Transverse colon (tissue), 4 donors: ENCODE measurements around the gene RALGPS2. TPM values are rescaled to one million over a fixed set of nuclear protein-coding genes. Genes with fewer than 3 reads are reported as not detected.
"Not testable (repeated sequence)": the region's sequence is repeated elsewhere in the genome, so short reads cannot be mapped to it uniquely, and the experiment has no call there.

Experiments
- DNase-seq: peaks from one replicate; pipeline ENCODE4 v3.0.0-alpha.2; 2019
- H3K27ac ChIP-seq, 4 donors: fragments of 200-600 bp; sonication (generic); 2 replicates each; pipeline ENCODE4 v1.5.1; 2016 to 2018; ENCODE audit warnings: inconsistent platforms in 4 of 4
- H3K27me3 ChIP-seq: fragments of 200-600 bp; sonication (generic); 2 replicates; pipeline ENCODE4 v1.5.1; 2017; ENCODE audit warnings: inconsistent platforms
- H3K36me3 ChIP-seq, 4 donors: fragments of 200-600 bp; sonication (generic); 2 replicates each; pipeline ENCODE4 v1.5.1; 2017 to 2019; ENCODE audit warnings: inconsistent platforms in 4 of 4
- H3K4me1 ChIP-seq, 4 donors: fragments of 200-600 bp; sonication (generic); 2 replicates each; pipeline ENCODE4 v1.5.1; 2017 to 2020; ENCODE audit warnings: inconsistent platforms in 4 of 4
- H3K4me3 ChIP-seq, 4 donors: fragments of 200-600 bp; sonication (generic); 1 replicate in 1 of 4; 2 replicates in 3 of 4; pipeline versions ENCODE4 v1.5.1 to v1.6.1; 2017 to 2019; ENCODE audit warnings: inconsistent platforms in 4 of 4
- H3K9me3 ChIP-seq, 2 donors: fragments of 200-600 bp; sonication (generic); 2 replicates each; pipeline ENCODE4 v1.5.1; 2017 to 2019; ENCODE audit warnings: inconsistent platforms in 2 of 2
- EP300 ChIP-seq: sonication (generic); formaldehyde crosslinking; IDR thresholded peaks from one replicate; pipeline ENCODE4 v1.6.1; 2017; ENCODE audit warnings: antibody characterized with exemption, low read depth
- POLR2A ChIP-seq: fragments of 450-650 bp; IDR thresholded peaks from one replicate; pipeline ENCODE4 v1.6.1; 2016; ENCODE audit warnings: antibody characterized with exemption, mild to moderate bottlenecking, moderate library complexity
- POLR2AphosphoS5 ChIP-seq, 3 donors: sonication (generic); formaldehyde crosslinking; IDR thresholded peaks; one replicate each; pipeline ENCODE4 v1.6.1; 2016; ENCODE audit warnings: antibody characterized with exemption in 3 of 3
- WGBS, 2 donors: methylation state at CpG; one replicate each; pipeline ENCODE4 v1.1.5; 2018; ENCODE audit warnings: low coverage in 1 of 2; 5-methylcytosine and 5-hydroxymethylcytosine counted together
- in situ Hi-C, 4 donors: fragments of 200-750 bp; cut with MboI; loops; one replicate each; pipeline versions ENCODE4 v1.15.0 to v1.15.1; 2017; ENCODE audit warnings: low sequenced_read_pairs in 3 of 4, low pct_ligation_motif_present in 1 of 4, low pct_unique_long_range_greater_than_20kb in 1 of 4
- intact Hi-C: fragments of 100-400 bp; cut with DNase I; formaldehyde crosslinking; loops from one replicate; pipeline ENCODE4 v1.15.1; 2023; ENCODE audit warnings: low total_unique reads
- total RNA-seq, 4 donors: library from RNA; depleted of rRNA; stranded (reverse); fragments of >200 nt; gene quantifications; one replicate each; pipeline ENCODE4 v1.1.0, GENCODE V29; 2016
- TF ChIP-seq, protein P1 (sequence below), 5 experiments: fragments of 200-600 bp in 3 of 5; fragments of 450-650 bp in 2 of 5; sonication (generic) in 3 of 5; IDR thresholded peaks; 1 replicate in 2 of 5; 2 replicates in 3 of 5; pipeline ENCODE4 v1.5.1; 2016 to 2017; ENCODE audit warnings: antibody characterized with exemption in 5 of 5, inconsistent platforms in 3 of 5, mild to moderate bottlenecking in 2 of 5, moderate library complexity in 1 of 5

The RALGPS2 gene
- total RNA-seq, 4 donors from 2014 or later, result 21.5 to 50.8 (median 34.0) TPM

GRCh38 chr1:178745260-178745659 is 20.2 kb downstream of the RALGPS2 start:
- Histone ChIP-seq H3K9me3 (no peaks in the 10 kb centered on the region), H3K27me3 (no peaks in the 10 kb centered on the region), H3K36me3 (no peaks in the 10 kb centered on the region), H3K4me1 (no peaks in the 10 kb centered on the region), H3K27ac (no peak overlapping the region), H3K4me3 (no peak overlapping the region)
- no peak for DNase-seq
- intact Hi-C loops, result no loop called here
- TF ChIP-seq, protein P1, sequence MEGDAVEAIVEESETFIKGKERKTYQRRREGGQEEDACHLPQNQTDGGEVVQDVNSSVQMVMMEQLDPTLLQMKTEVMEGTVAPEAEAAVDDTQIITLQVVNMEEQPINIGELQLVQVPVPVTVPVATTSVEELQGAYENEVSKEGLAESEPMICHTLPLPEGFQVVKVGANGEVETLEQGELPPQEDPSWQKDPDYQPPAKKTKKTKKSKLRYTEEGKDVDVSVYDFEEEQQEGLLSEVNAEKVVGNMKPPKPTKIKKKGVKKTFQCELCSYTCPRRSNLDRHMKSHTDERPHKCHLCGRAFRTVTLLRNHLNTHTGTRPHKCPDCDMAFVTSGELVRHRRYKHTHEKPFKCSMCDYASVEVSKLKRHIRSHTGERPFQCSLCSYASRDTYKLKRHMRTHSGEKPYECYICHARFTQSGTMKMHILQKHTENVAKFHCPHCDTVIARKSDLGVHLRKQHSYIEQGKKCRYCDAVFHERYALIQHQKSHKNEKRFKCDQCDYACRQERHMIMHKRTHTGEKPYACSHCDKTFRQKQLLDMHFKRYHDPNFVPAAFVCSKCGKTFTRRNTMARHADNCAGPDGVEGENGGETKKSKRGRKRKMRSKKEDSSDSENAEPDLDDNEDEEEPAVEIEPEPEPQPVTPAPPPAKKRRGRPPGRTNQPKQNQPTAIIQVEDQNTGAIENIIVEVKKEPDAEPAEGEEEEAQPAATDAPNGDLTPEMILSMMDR (IDR thresholded peaks at IDR 0.05), result no peak
- TF ChIP-seq POLR2AphosphoS5 (IDR thresholded peaks at IDR 0.05) (no peak), POLR2A (no peak), EP300 (no peak)
- WGBS, 2 donors, result 94 to 100% methylated on average over 1 to 2 of the region's 2 CpGs
- in situ Hi-C loops, result loop anchor here in 1 of 4 donors (25.0 kb wide), 1 partner anchor 433 kb away; no protein-coding TSS in a partner anchor

GRCh38 chr1:178746345-178746744 is 21.3 kb downstream of the RALGPS2 start:
- H3K9me3 ChIP-seq, result no peaks in the 10 kb centered on the region
- in situ Hi-C loops, result loop anchor here in 1 of 4 donors (25.0 kb wide), 1 partner anchor 434 kb away; no protein-coding TSS in a partner anchor
- 93 to 95% methylated on average over 2 of the region's 2 CpGs for WGBS, 2 donors
- no peaks in the 10 kb centered on the region for H3K36me3 ChIP-seq
- no peaks in the 10 kb centered on the region for H3K27me3 ChIP-seq
- no peak overlapping the region for H3K27ac ChIP-seq
- TF ChIP-seq, protein P1 (IDR thresholded peaks at IDR 0.05), result no peak
- TF ChIP-seq POLR2AphosphoS5 (IDR thresholded peaks at IDR 0.05) (no peak), EP300 (no peak), POLR2A (no peak)
- no peak for DNase-seq
- no peaks in the 10 kb centered on the region for H3K4me1 ChIP-seq
- H3K4me3 ChIP-seq, result no peak overlapping the region
- intact Hi-C loops, result no loop called here

DNA sequence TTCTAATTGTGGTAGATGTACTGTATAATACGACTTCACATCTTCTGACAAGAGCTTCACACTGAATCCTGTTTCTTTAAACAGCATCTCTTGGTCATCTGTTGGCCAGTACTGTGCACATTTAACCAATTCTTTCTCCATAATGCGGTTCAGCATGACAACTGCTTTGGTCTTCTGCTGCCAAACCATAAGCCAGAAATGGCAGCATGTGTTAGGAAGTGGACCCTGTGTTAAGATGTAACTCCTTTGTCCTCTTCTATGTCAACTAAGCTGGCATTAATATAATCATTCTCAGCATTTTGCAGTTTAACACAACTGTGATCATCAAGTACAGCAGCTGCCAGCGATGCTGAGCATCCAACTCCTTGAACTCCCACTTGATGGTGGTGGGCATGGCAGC is 22.3 kb downstream of the RALGPS2 start:
- in situ Hi-C loops, result loop anchor here in 1 of 4 donors (25.0 kb wide), 1 partner anchor 435 kb away; no protein-coding TSS in a partner anchor
- H3K9me3 ChIP-seq, H3K27ac ChIP-seq, H3K36me3 ChIP-seq, H3K27me3 ChIP-seq, intact Hi-C loops, H3K4me1 ChIP-seq, H3K4me3 ChIP-seq, DNase-seq: not testable (repeated sequence)
- WGBS, 2 donors, result 92 to 95% methylated on average over 3 of the region's 3 CpGs

GRCh38 chr1:178749581-178750166 is 24.6 kb downstream of the RALGPS2 start:
- in situ Hi-C loops, result loop anchor here (10.0 to 25.0 kb wide), 5 partner anchors 205 to 613 kb away; partner anchors contain the start of gene AXDND1 (in 1 of the 4)

More at GRCh38 chr1:178749581-178750166, 24.6 kb downstream of the RALGPS2 start:
- TF ChIP-seq POLR2AphosphoS5 (IDR thresholded peaks at IDR 0.05) (no peak), POLR2A (no peak), EP300 (no peak)
- TF ChIP-seq, protein P1 (IDR thresholded peaks at IDR 0.05), result no peak
- H3K27me3 ChIP-seq, result no peaks in the 10 kb centered on the region
- H3K27ac ChIP-seq, result no peak overlapping the region
- intact Hi-C loops, result no loop called here
- WGBS, 2 donors, result 83 to 91% methylated on average over 2 to 5 of the region's 5 CpGs
- H3K4me1 ChIP-seq, result peaks cover 0 to 8% (median 2%) of the 10 kb centered on the region in 4 donors
- no peaks in the 10 kb centered on the region for H3K36me3 ChIP-seq
- H3K4me3 ChIP-seq, result no peak overlapping the region
- DNase-seq, result no peak
- no peaks in the 10 kb centered on the region for H3K9me3 ChIP-seq
